Tibial nerve (tissue), 4 donors: ENCODE measurements around the gene PLCXD3. TPM values are rescaled to one million over a fixed set of nuclear protein-coding genes. Genes with fewer than 3 reads are reported as not detected.
"Not testable (repeated sequence)": the region's sequence is repeated elsewhere in the genome, so short reads cannot be mapped to it uniquely, and the experiment has no call there.

Source experiments
- DNase-seq, 2 donors: peaks; one replicate each; pipeline ENCODE4 v3.0.0-alpha.2; 2019; ENCODE audit warnings: low spot score in 2 of 2
- H3K27ac ChIP-seq, 4 donors: fragments of 200-600 bp; sonication (generic) in 3 of 4; one replicate each; pipeline ENCODE4 v1.5.1; 2017 to 2019; ENCODE audit warnings: mild to moderate bottlenecking in 1 of 4
- H3K27me3 ChIP-seq, 2 donors: fragments of 200-600 bp; sonication (generic) in 1 of 2; one replicate each; pipeline versions ENCODE4 v1.5.1 to v1.6.0; 2017 to 2019
- H3K36me3 ChIP-seq, 3 donors: fragments of 200-600 bp; sonication (generic); one replicate each; pipeline ENCODE4 v1.5.1; 2018 to 2019
- H3K4me1 ChIP-seq, 4 donors: fragments of 200-600 bp; sonication (generic) in 3 of 4; one replicate each; pipeline ENCODE4 v1.5.1; 2017 to 2019
- H3K4me3 ChIP-seq, 4 donors: fragments of 200-600 bp; sonication (generic) in 3 of 4; one replicate each; pipeline ENCODE4 v1.5.1; 2017 to 2019; ENCODE audit warnings: mild to moderate bottlenecking in 1 of 4, moderate library complexity in 1 of 4
- H3K9me3 ChIP-seq, 4 donors: fragments of 200-600 bp; sonication (generic) in 3 of 4; one replicate each; pipeline ENCODE4 v1.5.1; 2017 to 2019
- EP300 ChIP-seq, 2 donors: sonication (generic); formaldehyde crosslinking; IDR thresholded peaks; one replicate each; pipeline ENCODE4 v1.6.1; 2017; ENCODE audit warnings: antibody characterized with exemption in 2 of 2, mild to moderate bottlenecking in 1 of 2
- POLR2A ChIP-seq, 2 donors: fragments of 450-650 bp; IDR thresholded peaks; one replicate each; pipeline ENCODE4 v1.6.1; 2017; ENCODE audit warnings: antibody characterized with exemption in 2 of 2, mild to moderate bottlenecking in 2 of 2, moderate library complexity in 2 of 2
- WGBS, 2 donors: methylation state at CpG; one replicate each; pipeline ENCODE4 v1.1.5; 2018; 5-methylcytosine and 5-hydroxymethylcytosine counted together
- total RNA-seq, 4 donors: library from RNA; depleted of rRNA; stranded (reverse); fragments of >200 nt; gene quantifications; one replicate each; pipeline ENCODE4 v1.1.0, GENCODE V29; 2016
- TF ChIP-seq, protein P1 (sequence below), 5 experiments: fragments of 200-600 bp in 3 of 5; fragments of 450-650 bp in 2 of 5; sonication (generic) in 3 of 5; IDR thresholded peaks; one replicate each; pipeline ENCODE4 v1.5.1; 2016 to 2019; ENCODE audit warnings: antibody characterized with exemption in 5 of 5, mild to moderate bottlenecking in 3 of 5, moderate library complexity in 2 of 5

The PLCXD3 gene
- total RNA-seq, 4 donors from 2014 or later: 2.1 to 7.9 (median 7.0) TPM

DNA sequence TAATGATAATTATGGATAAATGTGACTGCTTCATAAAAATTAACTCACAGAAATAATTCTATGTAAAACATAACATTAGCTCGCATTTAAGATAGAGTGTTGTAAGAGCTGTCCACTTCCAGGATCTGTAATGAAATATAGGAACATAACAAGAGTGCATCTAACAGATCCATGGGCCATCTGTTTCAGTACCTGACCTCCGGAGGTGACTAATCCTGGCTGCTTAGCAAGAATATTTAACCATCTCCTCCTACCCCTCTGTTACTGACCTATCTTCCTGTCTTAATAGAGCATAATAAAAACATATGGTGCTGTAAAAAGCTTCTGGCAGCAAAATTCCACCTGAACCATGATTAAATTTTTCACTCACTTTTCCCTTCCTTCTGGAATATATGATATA lies 7.1 kb downstream of the PLCXD3 start:
- no peaks in the 10 kb centered on the region for H3K27me3 ChIP-seq
- WGBS, 2 donors: 79 to 81% methylated on average over 2 of the region's 2 CpGs
- no peak for TF ChIP-seq POLR2A (IDR thresholded peaks at IDR 0.05)
- TF ChIP-seq, protein P1, sequence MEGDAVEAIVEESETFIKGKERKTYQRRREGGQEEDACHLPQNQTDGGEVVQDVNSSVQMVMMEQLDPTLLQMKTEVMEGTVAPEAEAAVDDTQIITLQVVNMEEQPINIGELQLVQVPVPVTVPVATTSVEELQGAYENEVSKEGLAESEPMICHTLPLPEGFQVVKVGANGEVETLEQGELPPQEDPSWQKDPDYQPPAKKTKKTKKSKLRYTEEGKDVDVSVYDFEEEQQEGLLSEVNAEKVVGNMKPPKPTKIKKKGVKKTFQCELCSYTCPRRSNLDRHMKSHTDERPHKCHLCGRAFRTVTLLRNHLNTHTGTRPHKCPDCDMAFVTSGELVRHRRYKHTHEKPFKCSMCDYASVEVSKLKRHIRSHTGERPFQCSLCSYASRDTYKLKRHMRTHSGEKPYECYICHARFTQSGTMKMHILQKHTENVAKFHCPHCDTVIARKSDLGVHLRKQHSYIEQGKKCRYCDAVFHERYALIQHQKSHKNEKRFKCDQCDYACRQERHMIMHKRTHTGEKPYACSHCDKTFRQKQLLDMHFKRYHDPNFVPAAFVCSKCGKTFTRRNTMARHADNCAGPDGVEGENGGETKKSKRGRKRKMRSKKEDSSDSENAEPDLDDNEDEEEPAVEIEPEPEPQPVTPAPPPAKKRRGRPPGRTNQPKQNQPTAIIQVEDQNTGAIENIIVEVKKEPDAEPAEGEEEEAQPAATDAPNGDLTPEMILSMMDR (IDR thresholded peaks at IDR 0.05): no peak
- no peak for TF ChIP-seq EP300 (IDR thresholded peaks at IDR 0.05)
- H3K36me3 ChIP-seq: no peaks in the 10 kb centered on the region
- H3K27ac ChIP-seq: no peak overlapping the region
- H3K4me3 ChIP-seq: no peak overlapping the region
- H3K4me1 ChIP-seq: no peaks in the 10 kb centered on the region
- H3K9me3 ChIP-seq: no peaks in the 10 kb centered on the region
- DNase-seq: no peak

DNA sequence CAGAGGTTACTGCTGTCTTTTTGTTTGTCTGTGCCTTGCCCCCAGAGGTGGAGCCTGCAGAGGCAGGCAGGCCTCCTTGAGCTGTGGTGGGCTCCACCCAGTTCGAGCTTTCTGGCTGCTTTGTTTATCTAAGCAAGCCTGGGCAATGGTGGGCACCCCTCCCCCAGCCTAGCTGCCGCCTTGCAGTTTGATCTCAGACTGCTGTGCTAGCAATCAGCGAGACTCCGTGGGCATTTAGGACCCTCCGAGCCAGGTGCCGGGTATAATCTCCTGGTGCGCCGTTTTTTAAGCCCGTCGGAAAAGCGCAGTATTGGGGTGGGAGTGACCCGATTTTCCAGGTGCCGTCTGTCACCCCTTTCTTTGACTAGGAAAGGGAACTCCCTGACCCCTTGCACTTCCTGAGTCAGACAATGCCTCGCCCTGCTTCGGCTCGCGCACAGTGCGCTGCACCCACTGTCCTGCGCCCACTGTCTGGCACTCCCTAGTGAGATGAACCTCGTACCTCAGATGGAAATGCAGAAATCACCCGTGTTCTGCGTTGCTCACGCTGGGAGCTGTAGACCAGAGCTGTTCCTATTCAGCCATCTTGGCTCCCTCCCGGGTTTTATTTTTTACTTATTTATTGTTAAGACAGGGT lies 16.8 kb downstream of the PLCXD3 start:
- WGBS, 2 donors: 89 to 90% methylated on average over 19 to 24 of the region's 24 CpGs
- H3K4me1 ChIP-seq, H3K9me3 ChIP-seq, H3K4me3 ChIP-seq, H3K27ac ChIP-seq, DNase-seq, H3K36me3 ChIP-seq, H3K27me3 ChIP-seq: not testable (repeated sequence)

DNA sequence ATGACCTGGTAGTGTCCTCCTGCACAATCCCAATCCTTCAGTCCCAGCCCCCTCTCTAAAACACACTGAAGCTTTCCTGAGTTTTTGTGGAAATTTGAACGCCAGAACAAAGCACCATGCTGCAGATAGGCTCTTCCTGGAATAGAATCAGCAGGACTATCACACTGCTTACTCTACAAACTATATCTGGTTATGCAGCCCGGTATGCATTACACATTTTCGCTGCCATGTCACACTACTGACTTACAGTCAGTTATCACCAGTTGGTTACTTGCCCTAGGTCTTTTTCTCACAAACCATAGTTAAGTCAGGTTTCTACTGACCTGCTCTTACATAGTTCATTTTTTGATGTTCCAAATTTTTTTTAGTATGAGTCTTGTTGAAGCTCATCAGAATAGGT lies 24.9 kb downstream of the PLCXD3 start:
- WGBS, 2 donors: 86% methylated on average over 3 of the region's 3 CpGs
- no peak for DNase-seq
- H3K27me3 ChIP-seq: no peaks in the 10 kb centered on the region
- no peaks in the 10 kb centered on the region for H3K36me3 ChIP-seq
- no peaks in the 10 kb centered on the region for H3K4me1 ChIP-seq
- H3K4me3 ChIP-seq: no peak overlapping the region
- no peaks in the 10 kb centered on the region for H3K9me3 ChIP-seq
- no peak overlapping the region for H3K27ac ChIP-seq
- TF ChIP-seq EP300 (IDR thresholded peaks at IDR 0.05) (no peak), POLR2A (IDR thresholded peaks at IDR 0.05) (no peak)
- TF ChIP-seq, protein P1 (IDR thresholded peaks at IDR 0.05): no peak

DNA sequence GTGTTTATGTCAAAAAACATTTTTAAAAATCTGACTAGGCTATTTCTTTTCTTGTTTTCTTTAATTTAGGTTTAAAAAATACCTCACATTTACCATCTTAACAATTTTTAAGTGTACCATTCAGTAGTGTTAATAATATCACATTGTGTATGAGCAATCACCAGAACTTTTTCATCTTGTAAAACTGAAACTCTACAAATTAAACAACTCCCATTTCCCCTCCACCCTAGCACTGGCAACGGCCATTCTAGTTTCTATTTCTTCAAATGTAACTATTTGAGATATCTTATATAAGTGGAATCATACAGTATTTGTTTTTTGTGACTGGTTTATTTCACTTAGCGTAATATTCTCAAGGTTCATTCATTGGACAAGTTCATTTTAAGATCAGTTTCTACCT lies 27.7 kb downstream of the PLCXD3 start:
- TF ChIP-seq EP300 (IDR thresholded peaks at IDR 0.05) (no peak), POLR2A (IDR thresholded peaks at IDR 0.05) (no peak)
- TF ChIP-seq, protein P1 (IDR thresholded peaks at IDR 0.05): no peak
- Histone ChIP-seq H3K36me3 (no peaks in the 10 kb centered on the region), H3K27ac (no peak overlapping the region), H3K4me1 (no peaks in the 10 kb centered on the region), H3K4me3 (no peak overlapping the region), H3K27me3 (no peaks in the 10 kb centered on the region), H3K9me3 (no peaks in the 10 kb centered on the region)
- WGBS, 2 donors: 73 to 80% methylated on average over 2 of the region's 2 CpGs
- DNase-seq: no peak

DNA sequence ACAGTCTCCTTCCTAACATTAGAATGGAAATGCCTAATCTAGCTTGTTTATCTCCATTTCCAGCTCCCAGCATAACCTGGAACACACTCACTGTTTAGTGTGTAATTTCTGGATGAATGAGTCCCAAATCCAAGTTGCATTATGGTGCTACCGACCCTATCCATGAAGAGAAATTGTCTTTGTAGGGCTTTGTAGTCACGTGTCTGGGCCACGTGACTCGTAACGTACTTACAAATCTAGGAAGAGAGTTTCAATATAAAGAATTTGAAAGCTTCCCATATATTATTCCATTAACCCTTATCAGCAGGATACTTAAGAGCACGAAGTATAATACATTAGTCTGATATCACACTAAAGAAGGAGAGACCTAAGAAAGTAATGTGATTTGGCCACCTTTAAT lies 28.2 kb downstream of the PLCXD3 start:
- Histone ChIP-seq H3K36me3 (no peaks in the 10 kb centered on the region), H3K27me3 (no peaks in the 10 kb centered on the region), H3K4me3 (no peak overlapping the region), H3K4me1 (no peaks in the 10 kb centered on the region), H3K27ac (no peak overlapping the region), H3K9me3 (no peaks in the 10 kb centered on the region)
- no peak for DNase-seq
- TF ChIP-seq, protein P1 (IDR thresholded peaks at IDR 0.05): no peak
- TF ChIP-seq POLR2A (IDR thresholded peaks at IDR 0.05): no peak
- no peak for TF ChIP-seq EP300 (IDR thresholded peaks at IDR 0.05)
- WGBS, 2 donors: 86 to 87% methylated on average over 6 of the region's 6 CpGs

DNA sequence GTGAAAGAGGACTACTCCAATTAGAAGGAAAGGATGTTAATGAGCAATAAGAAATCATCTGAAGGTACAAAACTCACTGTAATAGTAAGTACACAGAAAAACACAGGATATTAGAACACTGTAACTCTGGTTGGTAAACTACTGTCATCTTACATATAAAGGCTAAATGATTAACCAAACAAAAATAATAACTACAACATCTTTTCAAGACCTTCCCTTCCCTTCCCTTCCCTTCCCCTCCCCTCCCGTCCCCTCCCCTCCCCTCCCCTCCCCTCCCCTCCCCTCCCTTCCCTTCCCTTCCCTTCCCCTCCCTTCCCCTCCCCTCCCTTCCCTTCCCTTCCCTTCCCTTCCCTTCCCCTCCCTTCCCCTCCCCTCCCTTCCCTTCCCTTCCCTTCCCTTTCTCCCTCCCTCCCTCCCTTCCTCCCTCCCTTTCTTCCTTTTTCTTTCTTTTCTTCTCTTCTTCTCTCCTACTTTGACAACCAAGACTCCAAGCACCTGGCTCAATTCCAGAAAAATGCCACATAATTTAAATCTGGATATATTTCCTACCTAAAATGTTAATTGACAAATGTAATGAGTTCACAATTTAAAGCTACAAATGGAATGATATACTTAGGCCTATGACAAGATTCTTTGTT lies 38.7 kb downstream of the PLCXD3 start:
- not testable (repeated sequence) for H3K27ac ChIP-seq, H3K4me1 ChIP-seq, DNase-seq, H3K4me3 ChIP-seq, H3K27me3 ChIP-seq, H3K36me3 ChIP-seq
- peaks cover 0 to 38% (median 0%) of the 10 kb centered on the region in 4 donors for H3K9me3 ChIP-seq
- no CpG with 5 or more reads among the region's 1 CpG for WGBS, 2 donors
